WTC11 (cell line): ENCODE measurements around the gene GDI1. TPM values are rescaled to one million over a fixed set of nuclear protein-coding genes. Genes with fewer than 3 reads are reported as not detected.

Experiments used
- CREB1 ChIP-seq: sonication (generic); formaldehyde crosslinking; IDR thresholded peaks from 2 replicates; pipeline ENCODE4 v1.8.0; 2023; ENCODE audit warnings: mild to moderate bottlenecking, missing genetic modification reagents
- ELF4 ChIP-seq: sonication (generic); formaldehyde crosslinking; IDR thresholded peaks from 2 replicates; pipeline ENCODE4 v1.8.1; 2022; ENCODE audit warnings: low read depth, mild to moderate bottlenecking, moderate library complexity, missing genetic modification reagents
- MXD4 ChIP-seq: fragments of 250-450 bp; sonication (Bioruptor Pico); IDR thresholded peaks from 2 replicates; pipeline ENCODE4 v1.8.0; 2021; ENCODE audit warnings: mild to moderate bottlenecking, moderate library complexity, borderline replicate concordance
- NR1H2 ChIP-seq: sonication (generic); formaldehyde crosslinking; IDR thresholded peaks from 2 replicates; pipeline ENCODE4 v1.9.0; 2021; ENCODE audit warnings: mild to moderate bottlenecking, moderate library complexity, missing genetic modification reagents
- NR2C2 ChIP-seq: sonication (generic); formaldehyde crosslinking; IDR thresholded peaks from 2 replicates; pipeline ENCODE4 v1.8.0; 2022; ENCODE audit warnings: mild to moderate bottlenecking, missing genetic modification reagents
- PRRX2 ChIP-seq: fragments of 250-450 bp; sonication (Bioruptor Pico); IDR thresholded peaks from 2 replicates; pipeline ENCODE4 v1.8.0; 2021; ENCODE audit warnings: mild to moderate bottlenecking
- TEAD4 ChIP-seq: sonication (generic); formaldehyde crosslinking; IDR thresholded peaks from 2 replicates; pipeline ENCODE4 v1.8.0; 2022; ENCODE audit warnings: mild to moderate bottlenecking, missing genetic modification reagents
- ZNF219 ChIP-seq: sonication (generic); formaldehyde crosslinking; IDR thresholded peaks from 2 replicates; pipeline ENCODE4 v1.8.0; 2023; ENCODE audit warnings: missing genetic modification reagents, mild to moderate bottlenecking, borderline replicate concordance
- ZNF317 ChIP-seq: sonication (generic); formaldehyde crosslinking; IDR thresholded peaks from 2 replicates; pipeline ENCODE4 v1.8.1; 2023; ENCODE audit warnings: low read depth, mild to moderate bottlenecking, moderate library complexity, missing genetic modification reagents, borderline replicate concordance
- ZNF396 ChIP-seq: fragments of 250-450 bp; sonication (Bioruptor Pico); IDR thresholded peaks from 2 replicates; pipeline ENCODE4 v1.8.0; 2021; ENCODE audit warnings: mild to moderate bottlenecking, moderate library complexity, borderline replicate concordance
- ZNF416 ChIP-seq: fragments of 250-450 bp; sonication (Bioruptor Pico); IDR thresholded peaks from 2 replicates; pipeline ENCODE4 v1.9.0; 2021; ENCODE audit warnings: mild to moderate bottlenecking, inconsistent platforms
- total RNA-seq: library from RNA; stranded (reverse); gene quantifications from 3 replicates; pipeline ENCODE4 v1.2.3, GENCODE V29; 2021
- TF ChIP-seq, protein P1 (sequence below): sonication (generic); formaldehyde crosslinking; conservative IDR thresholded peaks from 2 replicates; pipeline ENCODE4 v1.8.1; 2022; ENCODE audit warnings: mild to moderate bottlenecking, missing genetic modification reagents
- TF ChIP-seq, protein P2 (sequence below): sonication (generic); formaldehyde crosslinking; IDR thresholded peaks from 2 replicates; pipeline ENCODE4 v1.8.1; 2023; ENCODE audit warnings: mild to moderate bottlenecking, missing genetic modification reagents, moderate library complexity
- TF ChIP-seq, protein P3 (sequence below): sonication (generic); formaldehyde crosslinking; IDR thresholded peaks from 2 replicates; pipeline ENCODE4 v1.8.1; 2022; ENCODE audit warnings: mild to moderate bottlenecking, missing genetic modification reagents, moderate library complexity, borderline replicate concordance
- TF ChIP-seq, protein P4 (sequence below): fragments of 250-450 bp; sonication (Bioruptor Pico); IDR thresholded peaks from 2 replicates; pipeline ENCODE4 v1.9.0; 2021; ENCODE audit warnings: mild to moderate bottlenecking, borderline replicate concordance
- TF ChIP-seq, protein P5 (sequence below): fragments of 250-450 bp; sonication (Bioruptor Pico); IDR thresholded peaks from 2 replicates; pipeline ENCODE4 v1.9.0; 2021; ENCODE audit warnings: moderate library complexity, mild to moderate bottlenecking, inconsistent platforms, borderline replicate concordance
- TF ChIP-seq, protein P6 (sequence below): sonication (generic); formaldehyde crosslinking; IDR thresholded peaks from 2 replicates; pipeline ENCODE4 v1.8.0; 2022; ENCODE audit warnings: mild to moderate bottlenecking, missing genetic modification reagents
- TF ChIP-seq, protein P7 (sequence below): fragments of 250-450 bp; sonication (Bioruptor Pico); IDR thresholded peaks from 2 replicates; pipeline ENCODE4 v1.8.0; 2021; ENCODE audit warnings: mild to moderate bottlenecking

Gene GDI1
- total RNA-seq, 1 experiment from 2014 or later, result 108 TPM

DNA sequence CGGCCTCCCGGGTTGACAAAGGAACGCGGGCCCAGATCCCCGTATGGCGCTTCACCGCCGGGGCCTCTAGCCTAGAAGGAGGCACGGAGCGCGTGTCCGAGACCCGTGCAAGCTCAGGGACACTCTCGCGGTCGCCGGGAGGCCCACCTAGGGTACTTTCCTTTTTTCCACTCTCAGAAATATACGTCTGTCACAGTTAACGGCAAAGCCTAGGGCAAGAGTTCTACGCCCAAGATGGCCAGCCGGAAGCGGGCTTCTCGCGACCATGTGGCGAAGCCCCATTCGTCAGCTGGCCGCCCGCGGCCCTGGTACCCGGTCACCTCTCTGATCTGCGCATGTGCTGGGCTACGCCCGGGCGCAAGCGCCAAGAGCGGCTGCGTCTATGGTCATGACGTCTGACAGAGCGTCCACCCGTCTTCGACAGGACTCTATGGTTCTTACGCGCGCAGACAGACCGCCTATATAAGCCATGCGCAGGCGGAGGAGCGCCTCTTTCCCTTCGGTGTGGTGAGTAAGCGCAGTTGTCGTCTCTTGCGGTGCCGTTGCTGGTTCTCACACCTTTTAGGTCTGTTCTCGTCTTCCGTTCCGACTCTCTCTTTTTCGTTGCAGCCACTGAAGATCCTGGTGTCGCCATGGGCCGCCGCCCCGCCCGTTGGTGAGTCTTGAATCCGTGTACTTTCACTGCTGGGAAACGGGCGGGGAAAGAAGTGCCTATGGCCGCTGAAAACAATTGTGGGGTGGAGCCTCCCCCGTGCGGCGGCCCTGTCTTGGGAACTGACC, 38.9 kb upstream of the GDI1 start, which contains the start of gene RPL10 (continued):
- TF ChIP-seq, protein P1, sequence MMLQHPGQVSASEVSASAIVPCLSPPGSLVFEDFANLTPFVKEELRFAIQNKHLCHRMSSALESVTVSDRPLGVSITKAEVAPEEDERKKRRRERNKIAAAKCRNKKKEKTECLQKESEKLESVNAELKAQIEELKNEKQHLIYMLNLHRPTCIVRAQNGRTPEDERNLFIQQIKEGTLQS (CRISPR knock-in tag), result no peak
- TF ChIP-seq NR2C2, result no peak
- TF ChIP-seq, protein P2, sequence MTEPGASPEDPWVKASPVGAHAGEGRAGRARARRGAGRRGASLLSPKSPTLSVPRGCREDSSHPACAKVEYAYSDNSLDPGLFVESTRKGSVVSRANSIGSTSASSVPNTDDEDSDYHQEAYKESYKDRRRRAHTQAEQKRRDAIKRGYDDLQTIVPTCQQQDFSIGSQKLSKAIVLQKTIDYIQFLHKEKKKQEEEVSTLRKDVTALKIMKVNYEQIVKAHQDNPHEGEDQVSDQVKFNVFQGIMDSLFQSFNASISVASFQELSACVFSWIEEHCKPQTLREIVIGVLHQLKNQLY (CRISPR knock-in tag), result no peak
- no peak for TF ChIP-seq MXD4
- TF ChIP-seq, protein P3, sequence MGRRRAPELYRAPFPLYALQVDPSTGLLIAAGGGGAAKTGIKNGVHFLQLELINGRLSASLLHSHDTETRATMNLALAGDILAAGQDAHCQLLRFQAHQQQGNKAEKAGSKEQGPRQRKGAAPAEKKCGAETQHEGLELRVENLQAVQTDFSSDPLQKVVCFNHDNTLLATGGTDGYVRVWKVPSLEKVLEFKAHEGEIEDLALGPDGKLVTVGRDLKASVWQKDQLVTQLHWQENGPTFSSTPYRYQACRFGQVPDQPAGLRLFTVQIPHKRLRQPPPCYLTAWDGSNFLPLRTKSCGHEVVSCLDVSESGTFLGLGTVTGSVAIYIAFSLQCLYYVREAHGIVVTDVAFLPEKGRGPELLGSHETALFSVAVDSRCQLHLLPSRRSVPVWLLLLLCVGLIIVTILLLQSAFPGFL, result no peak
- no peak for TF ChIP-seq ELF4 (CRISPR knock-in tag)
- TF ChIP-seq ZNF396 (CRISPR knock-in tag), result no peak
- TF ChIP-seq, protein P4, sequence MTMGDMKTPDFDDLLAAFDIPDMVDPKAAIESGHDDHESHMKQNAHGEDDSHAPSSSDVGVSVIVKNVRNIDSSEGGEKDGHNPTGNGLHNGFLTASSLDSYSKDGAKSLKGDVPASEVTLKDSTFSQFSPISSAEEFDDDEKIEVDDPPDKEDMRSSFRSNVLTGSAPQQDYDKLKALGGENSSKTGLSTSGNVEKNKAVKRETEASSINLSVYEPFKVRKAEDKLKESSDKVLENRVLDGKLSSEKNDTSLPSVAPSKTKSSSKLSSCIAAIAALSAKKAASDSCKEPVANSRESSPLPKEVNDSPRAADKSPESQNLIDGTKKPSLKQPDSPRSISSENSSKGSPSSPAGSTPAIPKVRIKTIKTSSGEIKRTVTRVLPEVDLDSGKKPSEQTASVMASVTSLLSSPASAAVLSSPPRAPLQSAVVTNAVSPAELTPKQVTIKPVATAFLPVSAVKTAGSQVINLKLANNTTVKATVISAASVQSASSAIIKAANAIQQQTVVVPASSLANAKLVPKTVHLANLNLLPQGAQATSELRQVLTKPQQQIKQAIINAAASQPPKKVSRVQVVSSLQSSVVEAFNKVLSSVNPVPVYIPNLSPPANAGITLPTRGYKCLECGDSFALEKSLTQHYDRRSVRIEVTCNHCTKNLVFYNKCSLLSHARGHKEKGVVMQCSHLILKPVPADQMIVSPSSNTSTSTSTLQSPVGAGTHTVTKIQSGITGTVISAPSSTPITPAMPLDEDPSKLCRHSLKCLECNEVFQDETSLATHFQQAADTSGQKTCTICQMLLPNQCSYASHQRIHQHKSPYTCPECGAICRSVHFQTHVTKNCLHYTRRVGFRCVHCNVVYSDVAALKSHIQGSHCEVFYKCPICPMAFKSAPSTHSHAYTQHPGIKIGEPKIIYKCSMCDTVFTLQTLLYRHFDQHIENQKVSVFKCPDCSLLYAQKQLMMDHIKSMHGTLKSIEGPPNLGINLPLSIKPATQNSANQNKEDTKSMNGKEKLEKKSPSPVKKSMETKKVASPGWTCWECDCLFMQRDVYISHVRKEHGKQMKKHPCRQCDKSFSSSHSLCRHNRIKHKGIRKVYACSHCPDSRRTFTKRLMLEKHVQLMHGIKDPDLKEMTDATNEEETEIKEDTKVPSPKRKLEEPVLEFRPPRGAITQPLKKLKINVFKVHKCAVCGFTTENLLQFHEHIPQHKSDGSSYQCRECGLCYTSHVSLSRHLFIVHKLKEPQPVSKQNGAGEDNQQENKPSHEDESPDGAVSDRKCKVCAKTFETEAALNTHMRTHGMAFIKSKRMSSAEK (CRISPR knock-in tag), result no peak
- TF ChIP-seq ZNF416 (CRISPR knock-in tag), result no peak
- TF ChIP-seq, protein P5, sequence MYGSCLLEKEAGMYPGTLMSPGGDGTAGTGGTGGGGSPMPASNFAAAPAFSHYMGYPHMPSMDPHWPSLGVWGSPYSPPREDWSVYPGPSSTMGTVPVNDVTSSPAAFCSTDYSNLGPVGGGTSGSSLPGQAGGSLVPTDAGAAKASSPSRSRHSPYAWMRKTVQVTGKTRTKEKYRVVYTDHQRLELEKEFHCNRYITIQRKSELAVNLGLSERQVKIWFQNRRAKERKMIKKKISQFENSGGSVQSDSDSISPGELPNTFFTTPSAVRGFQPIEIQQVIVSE (CRISPR knock-in tag), result no peak
- TF ChIP-seq, protein P6, sequence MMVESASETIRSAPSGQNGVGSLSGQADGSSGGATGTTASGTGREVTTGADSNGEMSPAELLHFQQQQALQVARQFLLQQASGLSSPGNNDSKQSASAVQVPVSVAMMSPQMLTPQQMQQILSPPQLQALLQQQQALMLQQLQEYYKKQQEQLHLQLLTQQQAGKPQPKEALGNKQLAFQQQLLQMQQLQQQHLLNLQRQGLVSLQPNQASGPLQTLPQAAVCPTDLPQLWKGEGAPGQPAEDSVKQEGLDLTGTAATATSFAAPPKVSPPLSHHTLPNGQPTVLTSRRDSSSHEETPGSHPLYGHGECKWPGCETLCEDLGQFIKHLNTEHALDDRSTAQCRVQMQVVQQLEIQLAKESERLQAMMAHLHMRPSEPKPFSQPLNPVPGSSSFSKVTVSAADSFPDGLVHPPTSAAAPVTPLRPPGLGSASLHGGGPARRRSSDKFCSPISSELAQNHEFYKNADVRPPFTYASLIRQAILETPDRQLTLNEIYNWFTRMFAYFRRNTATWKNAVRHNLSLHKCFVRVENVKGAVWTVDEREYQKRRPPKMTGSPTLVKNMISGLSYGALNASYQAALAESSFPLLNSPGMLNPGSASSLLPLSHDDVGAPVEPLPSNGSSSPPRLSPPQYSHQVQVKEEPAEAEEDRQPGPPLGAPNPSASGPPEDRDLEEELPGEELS (CRISPR knock-in tag), result no peak; the same call in 1 of the 2 replicates
- no peak for TF ChIP-seq ZNF219 (CRISPR knock-in tag)
- TF ChIP-seq, protein P7, sequence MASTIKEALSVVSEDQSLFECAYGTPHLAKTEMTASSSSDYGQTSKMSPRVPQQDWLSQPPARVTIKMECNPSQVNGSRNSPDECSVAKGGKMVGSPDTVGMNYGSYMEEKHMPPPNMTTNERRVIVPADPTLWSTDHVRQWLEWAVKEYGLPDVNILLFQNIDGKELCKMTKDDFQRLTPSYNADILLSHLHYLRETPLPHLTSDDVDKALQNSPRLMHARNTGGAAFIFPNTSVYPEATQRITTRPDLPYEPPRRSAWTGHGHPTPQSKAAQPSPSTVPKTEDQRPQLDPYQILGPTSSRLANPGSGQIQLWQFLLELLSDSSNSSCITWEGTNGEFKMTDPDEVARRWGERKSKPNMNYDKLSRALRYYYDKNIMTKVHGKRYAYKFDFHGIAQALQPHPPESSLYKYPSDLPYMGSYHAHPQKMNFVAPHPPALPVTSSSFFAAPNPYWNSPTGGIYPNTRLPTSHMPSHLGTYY (CRISPR knock-in tag), result no peak
- TF ChIP-seq NR1H2 (CRISPR knock-in tag), result no peak
- TF ChIP-seq CREB1 (CRISPR knock-in tag), result peak; percentile 51; the same call in 1 of the 2 replicates
- no peak for TF ChIP-seq TEAD4 (CRISPR knock-in tag)
- TF ChIP-seq ZNF317 (CRISPR knock-in tag), result no peak
- TF ChIP-seq PRRX2 (CRISPR knock-in tag), result no peak
